ENCODE data around the gene LARP4B. TPM values are rescaled to one million over a fixed set of nuclear protein-coding genes. Genes with fewer than 3 reads are reported as not detected.

Gene LARP4B
- total RNA-seq, 1 experiment from 2014 or later: 122 TPM

- ChIA-PET CTCF (interaction anchor here (0.7 kb wide), 1 partner anchor 30 kb away, joined by 3 read pairs; no protein-coding TSS in a partner anchor), RAD21 (ENCODE audit: low non-redundant PET in 1 of 2, low total read pairs in 2 of 2, uncharacterized antibody in 2 of 2, unreplicated experiment in 2 of 2) (no interaction called here), POLR2A (no interaction called here)
- Histone ChIP-seq H3K4me2 (ENCODE audit: low read length) (no peak overlapping the region), H3K36me3 (ENCODE audit: control insufficient read depth in 1 of 2, insufficient read depth in 2 of 2, low read length in 2 of 2) (peaks cover 46 to 68% of the 10 kb centered on the region in 2 experiments), H3K79me2 (ENCODE audit: insufficient read depth, low read length) (peaks cover 20% of the 10 kb centered on the region; the same call in 1 of the 2 replicates), H3K9ac (ENCODE audit: low read length) (no peak overlapping the region), H3K4me3 (replicated peaks in 1 of 2; ENCODE audit: low read depth in 1 of 2, low read length in 2 of 2) (no peak overlapping the region), H3K9me3 (ENCODE audit: control insufficient read depth in 1 of 2, insufficient read depth in 1 of 2, low read depth in 1 of 2, low read length in 2 of 2) (no peaks in the 10 kb centered on the region), H3K9me2 (ENCODE audit: insufficient read depth) (no peaks in the 10 kb centered on the region), H2AFZ (ENCODE audit: low read depth, low read length, poor library complexity, severe bottlenecking) (no peak overlapping the region), H3K4me1 (ENCODE audit: control insufficient read depth in 1 of 2, insufficient read depth in 2 of 2, low read length in 2 of 2) (peaks cover 10 to 18% of the 10 kb centered on the region in 2 experiments; a peak in 3 of 4 replicates), H3K27me3 (ENCODE audit: insufficient read depth, low read length) (no peaks in the 10 kb centered on the region), H4K20me1 (ENCODE audit: insufficient read depth) (no peaks in the 10 kb centered on the region), H3K27ac (ENCODE audit: low read depth, low read length) (peak overlapping the region; percentile 20; the same call in 1 of the 2 replicates)
- BruUV-seq (replicated peaks): no TSS peak
- no peak for TF ChIP-seq ATF3 (IDR thresholded peaks at IDR 0.05)
- DNase-seq (ENCODE audit: low read depth, low spot score): no peak
- no peak for ATAC-seq
- intact Hi-C loops (cut with micrococcal nuclease): no loop called here
Observed at GRCh38 chr10:818526-819220, 112.8 kb downstream of the LARP4B start.

- H3K36me3 ChIP-seq (ENCODE audit: control insufficient read depth in 1 of 2, insufficient read depth in 2 of 2, low read length in 2 of 2): peaks cover 48 to 68% of the 10 kb centered on the region in 2 experiments
- RAD21 ChIA-PET (ENCODE audit: low non-redundant PET in 1 of 2, low total read pairs in 2 of 2, uncharacterized antibody in 2 of 2, unreplicated experiment in 2 of 2): no interaction called here
- no peak overlapping the region for H3K4me2 ChIP-seq (ENCODE audit: low read length)
- TF ChIP-seq RAD21 (IDR thresholded peaks at IDR 0.05; ENCODE audit: low read depth): no peak
- TF ChIP-seq YY1 (IDR thresholded peaks at IDR 0.05; ENCODE audit: extremely low read depth, insufficient replicate concordance, low read depth, low read length): no peak
- TF ChIP-seq EZH2phosphoT487 (IDR thresholded peaks at IDR 0.05; ENCODE audit: borderline replicate concordance): no peak
- TF ChIP-seq CEBPB (IDR thresholded peaks at IDR 0.05; ENCODE audit: low read depth): no peak
- TF ChIP-seq POLR2AphosphoS5 (IDR thresholded peaks at IDR 0.05; ENCODE audit: low read depth, low read length): no peak
- no peak for TF ChIP-seq ZBTB33 (IDR thresholded peaks at IDR 0.05; ENCODE audit: extremely low read depth, insufficient replicate concordance, low read length)
- no peak for TF ChIP-seq FOSL1 (IDR thresholded peaks at IDR 0.05; ENCODE audit: low read depth)
- TF ChIP-seq EGR1 (IDR thresholded peaks at IDR 0.05; ENCODE audit: low read depth): no peak
- no peak for TF ChIP-seq SRF (IDR thresholded peaks at IDR 0.05; ENCODE audit: low read depth)
- TF ChIP-seq ELF1 (IDR thresholded peaks at IDR 0.05; ENCODE audit: borderline replicate concordance, low read depth): no peak
- no peak for TF ChIP-seq SIN3A (IDR thresholded peaks at IDR 0.05; ENCODE audit: low read depth)
- TF ChIP-seq POLR2A (IDR thresholded peaks at IDR 0.05; ENCODE audit: borderline replicate concordance, extremely low read depth, insufficient read depth, insufficient read length): no peak
- TF ChIP-seq TCF7L2 (IDR thresholded peaks at IDR 0.05; ENCODE audit: borderline replicate concordance, extremely low read depth, insufficient read depth, insufficient read length): no peak
- no peak for TF ChIP-seq EZH2 (IDR thresholded peaks at IDR 0.05)
Observed at GRCh38 chr10:818010-818409, 113.5 kb downstream of the LARP4B start.

More at GRCh38 chr10:818010-818409, 113.5 kb downstream of the LARP4B start:
- Histone ChIP-seq H4K20me1 (ENCODE audit: insufficient read depth) (no peaks in the 10 kb centered on the region), H3K9ac (ENCODE audit: low read length) (no peak overlapping the region), H3K9me3 (ENCODE audit: control insufficient read depth in 1 of 2, insufficient read depth in 1 of 2, low read depth in 1 of 2, low read length in 2 of 2) (no peaks in the 10 kb centered on the region), H3K4me1 (ENCODE audit: control insufficient read depth in 1 of 2, insufficient read depth in 2 of 2, low read length in 2 of 2) (peaks cover 10 to 18% of the 10 kb centered on the region in 2 experiments; a peak in 3 of 4 replicates), H3K9me2 (ENCODE audit: insufficient read depth) (no peaks in the 10 kb centered on the region), H3K4me3 (replicated peaks in 1 of 2; ENCODE audit: low read depth in 1 of 2, low read length in 2 of 2) (no peak overlapping the region), H3K79me2 (ENCODE audit: insufficient read depth, low read length) (peaks cover 20% of the 10 kb centered on the region; the same call in 1 of the 2 replicates), H3K27me3 (ENCODE audit: insufficient read depth, low read length) (no peaks in the 10 kb centered on the region), H2AFZ (ENCODE audit: low read depth, low read length, poor library complexity, severe bottlenecking) (no peak overlapping the region), H3K27ac (ENCODE audit: low read depth, low read length) (no peak overlapping the region)
- ChIA-PET CTCF (no interaction called here), POLR2A (no interaction called here)
- BruUV-seq (replicated peaks): no TSS peak
- intact Hi-C loops (cut with micrococcal nuclease): no loop called here
- no peak for DNase-seq (ENCODE audit: low read depth, low spot score)
- no peak for ATAC-seq

All from HCT116 (cell line).